Measurements from ENCODE around the gene ZDHHC16.
"Not testable (repeated sequence)": the region's sequence is repeated elsewhere in the genome, so short reads cannot be mapped to it uniquely, and the experiment has no call there.

ZDHHC16 gene

GRCh38 chr10:97445722-97446639 is at the start of gene ZDHHC16, which contains the start of gene EXOSC1:
TSS of gene ZDHHC16 (plus strand) at chr10:97446175. CDS start at chr10:97451676, 5,501 bp downstream.
TSS of gene EXOSC1 (minus strand) at chr10:97446006. CDS start at chr10:97445985, 21 bp downstream.
- in situ Hi-C loops (cut with MboI; ENCODE audit: low sequenced_read_pairs) = no loop called here

GRCh38 chr10:97399843-97400545 is 46.0 kb upstream of the ZDHHC16 start:
- in situ Hi-C loops (cut with MboI; ENCODE audit: low sequenced_read_pairs) = no loop called here

GRCh38 chr10:97400665-97401454 is 45.1 kb upstream of the ZDHHC16 start, which contains the start of gene RRP12:
TSS of gene RRP12 (minus strand) at chr10:97401340. CDS start at chr10:97401231, 109 bp downstream.
- in situ Hi-C loops (cut with MboI; ENCODE audit: low sequenced_read_pairs) = no loop called here

- in situ Hi-C loops (cut with MboI; ENCODE audit: low sequenced_read_pairs) = no loop called here
Measured at GRCh38 chr10:97401455-97401919, 44.5 kb upstream of the ZDHHC16 start.

- in situ Hi-C loops (cut with MboI; ENCODE audit: low sequenced_read_pairs) = no loop called here
Measured at GRCh38 chr10:97404044-97404443, 41.9 kb upstream of the ZDHHC16 start.

GRCh38 chr10:97406064-97406463 is 39.9 kb upstream of the ZDHHC16 start:
- in situ Hi-C loops (cut with MboI; ENCODE audit: low sequenced_read_pairs) = no loop called here

GRCh38 chr10:97406483-97406882 is 39.5 kb upstream of the ZDHHC16 start:
- in situ Hi-C loops (cut with MboI; ENCODE audit: low sequenced_read_pairs) = not testable (repeated sequence)

GRCh38 chr10:97407211-97407951 is 38.6 kb upstream of the ZDHHC16 start:
- in situ Hi-C loops (cut with MboI; ENCODE audit: low sequenced_read_pairs) = no loop called here

GRCh38 chr10:97407952-97408248 is 38.1 kb upstream of the ZDHHC16 start:
- in situ Hi-C loops (cut with MboI; ENCODE audit: low sequenced_read_pairs) = no loop called here

- in situ Hi-C loops (cut with MboI; ENCODE audit: low sequenced_read_pairs) = no loop called here
Measured at GRCh38 chr10:97408496-97408992, 37.4 kb upstream of the ZDHHC16 start.

- in situ Hi-C loops (cut with MboI; ENCODE audit: low sequenced_read_pairs) = no loop called here
Measured at GRCh38 chr10:97411406-97411805, 34.6 kb upstream of the ZDHHC16 start.

- in situ Hi-C loops (cut with MboI; ENCODE audit: low sequenced_read_pairs) = no loop called here
Measured at GRCh38 chr10:97412891-97413304, 33.1 kb upstream of the ZDHHC16 start.

GRCh38 chr10:97416565-97416964 is 29.4 kb upstream of the ZDHHC16 start:
- in situ Hi-C loops (cut with MboI; ENCODE audit: low sequenced_read_pairs) = no loop called here

GRCh38 chr10:97423757-97424098 is 22.2 kb upstream of the ZDHHC16 start:
- in situ Hi-C loops (cut with MboI; ENCODE audit: low sequenced_read_pairs) = not testable (repeated sequence)

- in situ Hi-C loops (cut with MboI; ENCODE audit: low sequenced_read_pairs) = no loop called here
Measured at GRCh38 chr10:97425964-97426775, 19.8 kb upstream of the ZDHHC16 start, which contains the start of gene PGAM1. TSS of gene PGAM1 (plus strand) at chr10:97426191. CDS start at chr10:97426308, 117 bp downstream.

GRCh38 chr10:97426776-97427570 is 19.0 kb upstream of the ZDHHC16 start:
- in situ Hi-C loops (cut with MboI; ENCODE audit: low sequenced_read_pairs) = no loop called here

GRCh38 chr10:97427571-97428179 is 18.3 kb upstream of the ZDHHC16 start:
- in situ Hi-C loops (cut with MboI; ENCODE audit: low sequenced_read_pairs) = no loop called here

- in situ Hi-C loops (cut with MboI; ENCODE audit: low sequenced_read_pairs) = no loop called here
Measured at GRCh38 chr10:97428572-97428981, 17.4 kb upstream of the ZDHHC16 start.

All from HL-60/S4 treated with retinoic acid at 250 ng/mL for 4 days and 3 days (cell line).